ENCODE data around the gene FEN1. TPM values are rescaled to one million over a fixed set of nuclear protein-coding genes. Genes with fewer than 3 reads are reported as not detected.

FEN1 gene
- polyA plus RNA-seq, 1 of the 3 experiments (the other 2 are of a cell fraction): 35.9 TPM

- no peak for TF ChIP-seq MAX (IDR thresholded peaks at IDR 0.05; ENCODE audit: low read depth)
Observed at GRCh38 chr11:61783717-61784505, 8.8 kb upstream of the FEN1 start (continued).

GRCh38 chr11:61784506-61784805, 8.3 kb upstream of the FEN1 start:
- DNase-seq: no peak
- H3F3A ChIP-seq (replicated peaks; ENCODE audit: insufficient read depth): peaks cover 5% of the 10 kb centered on the region
- no peak overlapping the region for H3K27ac ChIP-seq (ENCODE audit: low read depth in 2 of 2, low read length in 1 of 2)
- no peak overlapping the region for H2AFZ ChIP-seq (ENCODE audit: low read depth)
- no peak overlapping the region for H3K9ac ChIP-seq
- H3K27me3 ChIP-seq (ENCODE audit: insufficient read depth): no peaks in the 10 kb centered on the region
- H3K79me2 ChIP-seq (ENCODE audit: insufficient read depth): 0 out of 2 replicates have a peak, but pooled peaks cover 4% of the 10 kb centered on the region
- H3K4me2 ChIP-seq: no peak overlapping the region
- H4K20me1 ChIP-seq (ENCODE audit: insufficient read depth): no peaks in the 10 kb centered on the region
- CTCF ChIA-PET: interaction anchor here (1.1 to 12.0 kb wide), 4 partner anchors 9 to 50 kb away, joined by 3 to 285 read pairs (median 38); no protein-coding TSS in a partner anchor
- H3K9me2 ChIP-seq: no peaks in the 10 kb centered on the region
- no peaks in the 10 kb centered on the region for H3K9me3 ChIP-seq
- H3K4me3 ChIP-seq (ENCODE audit: low read depth in 2 of 2, low read length in 1 of 2): no peak overlapping the region
- TF ChIP-seq CHD2 (IDR thresholded peaks at IDR 0.05; ENCODE audit: low read length, partially characterized antibody): no peak
- no peak for TF ChIP-seq JUND (IDR thresholded peaks at IDR 0.05)
- TF ChIP-seq EP300 (IDR thresholded peaks at IDR 0.05; ENCODE audit: borderline replicate concordance in 1 of 2, low read depth in 1 of 2, low read length in 1 of 2): no peak
- no peak for TF ChIP-seq TAF1 (IDR thresholded peaks at IDR 0.05; ENCODE audit: borderline replicate concordance, low read depth, low read length)
- TF ChIP-seq RCOR1 (IDR thresholded peaks at IDR 0.05; ENCODE audit: low read length): no peak
- TF ChIP-seq GATA2 (CRISPR knock-in tag; IDR thresholded peaks at IDR 0.05): no peak
- TF ChIP-seq ZBTB33 (IDR thresholded peaks at IDR 0.05; ENCODE audit: borderline replicate concordance, low read depth): no peak
- TF ChIP-seq FOSL2 (IDR thresholded peaks at IDR 0.05; ENCODE audit: borderline replicate concordance, low read depth): no peak
- no peak for TF ChIP-seq MEF2A (IDR thresholded peaks at IDR 0.05; ENCODE audit: borderline replicate concordance, low read depth)
- no peak for TF ChIP-seq IRF3 (IDR thresholded peaks at IDR 0.05; ENCODE audit: low read depth, low read length)
- TF ChIP-seq NRF1 (IDR thresholded peaks at IDR 0.05; ENCODE audit: low read depth, low read length): no peak
- TF ChIP-seq CTCF (IDR thresholded peaks at IDR 0.05): no peak
- no peak for TF ChIP-seq MAX (IDR thresholded peaks at IDR 0.05; ENCODE audit: low read depth)
- TF ChIP-seq TEAD4 (IDR thresholded peaks at IDR 0.05; ENCODE audit: borderline replicate concordance, insufficient read depth): no peak
- TF ChIP-seq EZH2phosphoT487 (IDR thresholded peaks at IDR 0.05; ENCODE audit: borderline replicate concordance, low read depth): no peak
- no peak for TF ChIP-seq PBX3 (IDR thresholded peaks at IDR 0.05)
- no peak for TF ChIP-seq RAD21 (IDR thresholded peaks at IDR 0.05; ENCODE audit: low read length)
- no peak for TF ChIP-seq REST (IDR thresholded peaks at IDR 0.05; ENCODE audit: low read depth, low read length)
- no peak for TF ChIP-seq RXRA (IDR thresholded peaks at IDR 0.05; ENCODE audit: borderline replicate concordance, low read depth)
- H3K4me1 ChIP-seq (ENCODE audit: control insufficient read depth in 1 of 2, insufficient read depth in 2 of 2, low read depth in 1 of 2, low read length in 1 of 2): peaks cover 0 to 31% of the 10 kb centered on the region in 2 experiments; a peak in 1 of 4 replicates
- POLR2A ChIA-PET: no interaction called here
- WGBS (ENCODE audit: low lambda C conversion rate): 88% methylated on average over 7 of the region's 7 CpGs
- H3K36me3 ChIP-seq (replicated peaks in 1 of 2; ENCODE audit: control insufficient read depth in 1 of 2, insufficient read depth in 2 of 2, low read length in 1 of 2): peaks cover 6 to 53% of the 10 kb centered on the region in 2 experiments
